ENCODE data around the gene SLC6A6.

SLC6A6 gene

GRCh38 chr3:14533457-14533958, 131.1 kb downstream of the SLC6A6 start:
- H3K4me3 ChIP-seq (ENCODE audit: low read length) = no peak overlapping the region
- no peak overlapping the region for H3K9ac ChIP-seq (ENCODE audit: low read length)
- no peaks in the 10 kb centered on the region for H3K4me1 ChIP-seq (ENCODE audit: control insufficient read depth, insufficient read depth, low read length)
- no peak overlapping the region for H3K27ac ChIP-seq (ENCODE audit: low read depth, low read length)
- H3K36me3 ChIP-seq (ENCODE audit: control insufficient read depth, insufficient read depth, low read length) = no peaks in the 10 kb centered on the region
- peaks cover 2% of the 10 kb centered on the region for H3K27me3 ChIP-seq (ENCODE audit: control insufficient read depth, insufficient read depth, low read length)

- H3K4me3 ChIP-seq (ENCODE audit: low read length) = no peak overlapping the region
- H3K4me1 ChIP-seq (ENCODE audit: control insufficient read depth, insufficient read depth, low read length) = no peaks in the 10 kb centered on the region
- peaks cover 2% of the 10 kb centered on the region for H3K27me3 ChIP-seq (ENCODE audit: control insufficient read depth, insufficient read depth, low read length)
- no peak overlapping the region for H3K27ac ChIP-seq (ENCODE audit: low read depth, low read length)
- H3K9ac ChIP-seq (ENCODE audit: low read length) = no peak overlapping the region
- no peaks in the 10 kb centered on the region for H3K36me3 ChIP-seq (ENCODE audit: control insufficient read depth, insufficient read depth, low read length)
These were observed 132.2 kb downstream of the SLC6A6 start for GRCh38 chr3:14534516-14535191.

GRCh38 chr3:14535616-14536015, 133.2 kb downstream of the SLC6A6 start:
- Histone ChIP-seq H3K36me3 (ENCODE audit: control insufficient read depth, insufficient read depth, low read length) (no peaks in the 10 kb centered on the region), H3K4me3 (ENCODE audit: low read length) (no peak overlapping the region), H3K27ac (ENCODE audit: low read depth, low read length) (no peak overlapping the region), H3K9ac (ENCODE audit: low read length) (no peak overlapping the region), H3K27me3 (ENCODE audit: control insufficient read depth, insufficient read depth, low read length) (peaks cover 2% of the 10 kb centered on the region), H3K4me1 (ENCODE audit: control insufficient read depth, insufficient read depth, low read length) (no peaks in the 10 kb centered on the region)

GRCh38 chr3:14536055-14536815, 133.8 kb downstream of the SLC6A6 start:
- Histone ChIP-seq H3K27me3 (ENCODE audit: control insufficient read depth, insufficient read depth, low read length) (peaks cover 2% of the 10 kb centered on the region), H3K9ac (ENCODE audit: low read length) (no peak overlapping the region), H3K4me1 (ENCODE audit: control insufficient read depth, insufficient read depth, low read length) (no peaks in the 10 kb centered on the region), H3K4me3 (ENCODE audit: low read length) (no peak overlapping the region), H3K27ac (ENCODE audit: low read depth, low read length) (no peak overlapping the region), H3K36me3 (ENCODE audit: control insufficient read depth, insufficient read depth, low read length) (no peaks in the 10 kb centered on the region)

GRCh38 chr3:14536837-14537589, 134.6 kb downstream of the SLC6A6 start:
- H3K27me3 ChIP-seq (ENCODE audit: control insufficient read depth, insufficient read depth, low read length) = peaks cover 2% of the 10 kb centered on the region
- no peak overlapping the region for H3K27ac ChIP-seq (ENCODE audit: low read depth, low read length)
- no peak overlapping the region for H3K9ac ChIP-seq (ENCODE audit: low read length)
- H3K36me3 ChIP-seq (ENCODE audit: control insufficient read depth, insufficient read depth, low read length) = no peaks in the 10 kb centered on the region
- no peak overlapping the region for H3K4me3 ChIP-seq (ENCODE audit: low read length)
- H3K4me1 ChIP-seq (ENCODE audit: control insufficient read depth, insufficient read depth, low read length) = no peaks in the 10 kb centered on the region

- Histone ChIP-seq H3K36me3 (ENCODE audit: control insufficient read depth, insufficient read depth, low read length) (no peaks in the 10 kb centered on the region), H3K9ac (ENCODE audit: low read length) (no peak overlapping the region), H3K4me1 (ENCODE audit: control insufficient read depth, insufficient read depth, low read length) (no peaks in the 10 kb centered on the region), H3K27ac (ENCODE audit: low read depth, low read length) (no peak overlapping the region), H3K27me3 (ENCODE audit: control insufficient read depth, insufficient read depth, low read length) (no peaks in the 10 kb centered on the region), H3K4me3 (ENCODE audit: low read length) (no peak overlapping the region)
These were observed 135.4 kb downstream of the SLC6A6 start for GRCh38 chr3:14537590-14538450.

- Histone ChIP-seq H3K27ac (ENCODE audit: low read depth, low read length) (no peak overlapping the region), H3K36me3 (ENCODE audit: control insufficient read depth, insufficient read depth, low read length) (no peaks in the 10 kb centered on the region), H3K4me3 (ENCODE audit: low read length) (no peak overlapping the region), H3K4me1 (ENCODE audit: control insufficient read depth, insufficient read depth, low read length) (no peaks in the 10 kb centered on the region), H3K27me3 (ENCODE audit: control insufficient read depth, insufficient read depth, low read length) (no peaks in the 10 kb centered on the region), H3K9ac (ENCODE audit: low read length) (no peak overlapping the region)
These were observed 136.2 kb downstream of the SLC6A6 start for GRCh38 chr3:14538451-14539088.
